K562 (cell line): ENCODE results near the gene NT5DC4. TPM values are rescaled to one million over a fixed set of nuclear protein-coding genes. Genes with fewer than 3 reads are reported as not detected.
A peak's percentile ranks its signal among the peaks of the same experiment; 100 is the strongest.

ENCODE experiments used
- CBX8 ChIP-seq: fragments of 200-600 bp; sonication (generic); IDR thresholded peaks from 2 replicates; pipeline ENCODE4 v1.6.1; 2012; ENCODE audit warnings: borderline replicate concordance, mixed run types, low read depth, mild to moderate bottlenecking, moderate library complexity, mixed read lengths, low read length, control low read depth, inconsistent platforms; ENCODE audit not compliant: poor library complexity, severe bottlenecking; ENCODE audit errors: extremely low read depth
- DPF2 ChIP-seq: fragments of 450-650 bp; IDR thresholded peaks from 2 replicates; pipeline ENCODE4 v1.6.1; 2016
- FUS ChIP-seq: fragments of 200-400 bp; formaldehyde crosslinking; optimal IDR thresholded peaks from 2 replicates; pipeline ENCODE3; 2017; ENCODE audit warnings: low read depth, low read length
- HES1 ChIP-seq: fragments of 450-650 bp; IDR thresholded peaks from 2 replicates; pipeline ENCODE4 v1.6.1; 2016; ENCODE audit warnings: low read depth, mild to moderate bottlenecking, moderate library complexity
- ID3 ChIP-seq, 2 experiments: fragments of 250-450 bp in 1 of 2; fragments of 450-650 bp in 1 of 2; sonication (Bioruptor Pico) in 1 of 2; IDR thresholded peaks; 2 replicates each; pipeline versions ENCODE4 v1.6.1 to v1.8.0; 2016 to 2021; ENCODE audit warnings: mild to moderate bottlenecking in 2 of 2, moderate library complexity in 2 of 2, missing compliant biosample characterization in 1 of 2, missing genetic modification characterization in 1 of 2
- IRF9 ChIP-seq: fragments of 450-650 bp; IDR thresholded peaks from 2 replicates; pipeline ENCODE4 v1.6.1; 2016; ENCODE audit warnings: missing biosample characterization, missing genetic modification characterization
- L3MBTL2 ChIP-seq: fragments of 450-650 bp; IDR thresholded peaks from 2 replicates; pipeline ENCODE4 v1.6.1; 2016; ENCODE audit warnings: mild to moderate bottlenecking, moderate library complexity
- MGA ChIP-seq: fragments of 450-650 bp; IDR thresholded peaks from 2 replicates; pipeline ENCODE4 v1.6.1; 2016; ENCODE audit warnings: mild to moderate bottlenecking, moderate library complexity
- MNT ChIP-seq, 2 experiments: fragments of 450-650 bp; conservative IDR thresholded peaks; 2 replicates each; pipeline ENCODE4 v1.6.1; 2017; ENCODE audit warnings: mild to moderate bottlenecking in 2 of 2, moderate library complexity in 2 of 2
- OTX1 ChIP-seq: fragments of 450-650 bp; formaldehyde crosslinking; IDR thresholded peaks from 2 replicates; pipeline ENCODE4 v1.4.0; 2022; ENCODE audit warnings: mild to moderate bottlenecking
- ZNF766 ChIP-seq: fragments of 200-800 bp; sonication (Bioruptor generic); conservative IDR thresholded peaks from 2 replicates; pipeline ENCODE4 v1.6.1; 2016; ENCODE audit warnings: missing genetic modification characterization, missing compliant biosample characterization
- polyA plus RNA-seq, 8 experiments: library from polyadenylated mRNA; depleted of rRNA in 4 of 8; stranded (reverse) in 5 of 8; unstranded in 3 of 8; fragments of >200 nt; fragmentation: Nextera tagmentation in 2 of 8; fragmentation: Illumina TruSeq in 1 of 8; extraction: Ambion mirVana in 2 of 8; extraction: Trizol in 1 of 8; gene quantifications; 2 replicates each; pipeline versions ENCODE4 v1.2.1 to v1.2.3, GENCODE V29; 2011 to 2014; ENCODE audit warnings: inconsistent platforms in 1 of 8, missing spikeins in 1 of 8
- total RNA-seq, 7 experiments: library from RNA; depleted of rRNA in 6 of 7; stranded (reverse); fragments of >200 nt in 6 of 7; fragmentation: Illumina TruSeq in 2 of 7; extraction: Trizol in 2 of 7; gene quantifications; 2 replicates each; pipeline versions ENCODE4 v1.2.1 to v1.2.3, GENCODE V29; 2011 to 2021; ENCODE audit warnings: low replicate concordance in 1 of 7

Gene NT5DC4
- total and polyA plus RNA-seq, 9 of the 15 experiments (the other 6 are each of a cell fraction or from before 2014, with no cell fraction given): 0.44 to 6.9 (median 2.5) TPM

GRCh38 chr2:112788653-112789052 is 67.8 kb downstream of the NT5DC4 start (continued):
- TF ChIP-seq ID3 (CRISPR knock-in tag; IDR thresholded peaks at IDR 0.05) (no peak), ID3 (tag; IDR thresholded peaks at IDR 0.05) (no peak), MNT (conservative IDR thresholded peaks at IDR 0.05) (peak in 1 of 2 experiments; percentile 52; a peak in 1 of 4 replicates), ZNF766 (CRISPR knock-in tag) (0 out of 2 replicates have a peak, but pooled peaks have one; percentile 26), OTX1 (CRISPR knock-in tag) (0 out of 2 replicates have a peak, but pooled peaks have one; percentile 48), CBX8 (no peak), L3MBTL2 (peak; percentile 85), MGA (peak; percentile 77), DPF2 (peak; percentile 68), HES1 (0 out of 2 replicates have a peak, but pooled peaks have one; percentile 26), FUS (no peak), IRF9 (no peak)
